ENCODE data around the gene AADAC. TPM values are rescaled to one million over a fixed set of nuclear protein-coding genes. Genes with fewer than 3 reads are reported as not detected.
"Not testable (repeated sequence)": the region's sequence is repeated elsewhere in the genome, so short reads cannot be mapped to it uniquely, and the experiment has no call there.

The AADAC gene
- total RNA-seq, 1 donor from 2014 or later = 5.1 TPM

DNA sequence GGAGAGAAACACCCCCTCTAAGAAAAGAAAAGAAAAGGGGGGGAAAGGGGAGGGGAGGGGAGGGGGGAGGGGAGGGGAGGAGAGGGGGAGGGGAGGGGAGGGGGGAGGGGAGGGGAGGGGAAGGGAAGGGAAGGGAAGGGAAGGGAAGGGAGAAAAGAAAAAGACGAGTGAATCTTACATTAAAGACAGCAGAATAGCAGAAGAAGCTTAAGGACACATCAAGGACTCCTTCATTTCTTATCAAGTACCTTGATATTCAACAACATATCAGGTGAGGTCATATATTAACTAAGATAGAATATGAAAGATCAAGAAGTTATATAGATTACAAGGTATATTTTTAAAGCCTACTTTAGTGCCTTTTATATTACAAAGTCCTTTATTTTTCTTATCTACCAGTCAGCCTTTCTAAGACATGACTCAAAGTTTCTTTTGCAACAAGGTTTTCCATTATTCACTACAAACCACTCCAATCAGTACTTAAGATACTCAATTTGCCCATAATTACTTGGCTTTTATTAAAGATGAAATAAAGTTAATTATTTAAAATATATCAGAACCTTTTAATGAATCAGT lies 17.7 kb upstream of the AADAC start:
- no peak for DNase-seq

DNA sequence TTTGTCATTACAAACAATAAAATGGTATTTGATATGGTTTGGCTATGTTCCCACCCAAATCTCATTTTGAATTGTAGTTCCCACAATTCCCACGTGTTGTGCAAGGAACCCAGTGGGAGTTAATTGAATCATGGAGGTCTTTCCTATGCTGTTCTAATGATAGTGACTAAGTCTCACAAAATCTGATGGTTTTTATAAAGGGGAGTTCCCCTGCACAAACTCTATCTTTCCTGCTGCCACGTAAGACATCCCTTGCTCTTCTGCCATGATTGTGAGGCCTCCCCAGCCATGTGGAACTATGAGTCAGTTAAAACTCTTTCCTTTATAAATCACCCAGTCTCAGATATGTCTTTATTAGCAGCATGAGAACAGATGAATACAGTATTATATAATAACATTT lies 15.4 kb upstream of the AADAC start:
- no peak for DNase-seq

DNA sequence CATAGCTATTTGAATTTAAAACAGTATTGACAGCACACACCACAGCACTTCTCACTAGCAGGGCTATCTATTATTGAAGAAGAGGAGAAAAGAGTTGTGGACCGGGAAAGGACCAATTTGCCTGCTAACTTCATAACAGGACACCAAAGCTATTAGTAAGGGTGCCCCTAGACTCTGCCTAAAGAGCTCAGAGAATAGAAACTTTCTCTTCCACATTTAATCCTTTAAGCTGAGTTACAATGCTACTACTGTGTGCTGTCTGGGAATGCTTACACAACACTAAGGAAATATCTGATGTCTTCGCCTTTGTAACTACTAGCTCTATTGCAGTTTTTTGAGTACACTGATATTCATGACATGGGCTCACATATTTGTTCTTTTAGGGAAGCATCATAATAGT lies 13.5 kb upstream of the AADAC start:
- no peak for DNase-seq

DNA sequence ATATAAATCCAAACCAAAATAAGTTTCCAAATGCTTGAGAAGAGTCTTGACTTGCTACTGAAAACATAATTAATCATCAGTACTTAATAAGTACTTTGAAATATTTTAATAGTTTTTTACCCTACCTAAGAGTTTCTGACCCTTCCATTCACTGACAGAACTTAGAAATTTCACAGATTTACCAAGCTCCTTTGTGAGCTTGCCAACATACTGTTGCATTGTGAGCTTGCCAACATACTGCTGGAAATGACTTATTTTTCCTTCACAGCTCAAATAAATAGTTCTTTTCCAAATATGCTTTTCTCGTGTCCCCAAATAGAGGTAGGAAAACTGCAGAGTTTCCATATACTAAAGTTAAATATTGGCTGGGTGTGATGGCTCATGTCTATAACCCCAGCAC lies 9.6 kb upstream of the AADAC start:
- peak; percentile 15 for DNase-seq

DNA sequence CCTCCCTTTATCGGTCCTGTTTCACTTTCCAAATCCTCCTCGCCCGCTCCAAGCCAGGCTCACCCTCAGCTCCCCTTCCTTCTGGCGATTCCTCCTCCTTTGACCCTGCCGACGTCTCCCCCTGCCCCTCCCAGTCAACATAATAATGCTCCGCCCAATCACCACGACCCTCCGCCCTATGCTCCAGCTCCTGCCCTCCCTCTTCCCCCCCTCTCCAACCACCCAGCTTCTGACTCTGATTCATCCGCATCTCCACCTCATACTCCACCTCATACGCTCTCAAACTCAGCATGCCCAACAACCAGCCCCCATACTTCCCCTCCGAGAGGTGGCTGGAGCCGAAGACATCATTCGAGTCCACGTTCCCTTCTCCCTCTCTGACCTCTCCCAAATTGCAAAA lies 7.1 kb upstream of the AADAC start:
- DNase-seq = no peak

DNA sequence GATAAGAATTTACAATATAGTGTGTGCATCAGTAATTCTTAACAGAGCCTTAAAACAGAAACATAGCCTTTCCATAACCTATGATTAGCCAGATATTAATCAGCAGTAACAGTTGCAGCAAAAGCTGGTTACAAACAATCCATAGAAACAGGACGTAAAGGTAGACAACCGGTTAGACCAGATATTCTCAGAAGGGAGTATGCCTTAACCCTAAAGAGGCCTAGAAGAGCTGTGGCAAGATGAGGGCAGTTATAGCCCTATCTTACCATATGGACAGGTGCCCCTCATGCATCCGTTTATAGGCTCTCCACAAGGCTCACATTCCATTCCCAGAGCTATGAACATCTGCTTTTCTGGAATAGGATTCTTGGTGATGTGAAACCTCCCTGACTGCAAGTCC lies 5.0 kb upstream of the AADAC start:
- not testable (repeated sequence) for DNase-seq

DNA sequence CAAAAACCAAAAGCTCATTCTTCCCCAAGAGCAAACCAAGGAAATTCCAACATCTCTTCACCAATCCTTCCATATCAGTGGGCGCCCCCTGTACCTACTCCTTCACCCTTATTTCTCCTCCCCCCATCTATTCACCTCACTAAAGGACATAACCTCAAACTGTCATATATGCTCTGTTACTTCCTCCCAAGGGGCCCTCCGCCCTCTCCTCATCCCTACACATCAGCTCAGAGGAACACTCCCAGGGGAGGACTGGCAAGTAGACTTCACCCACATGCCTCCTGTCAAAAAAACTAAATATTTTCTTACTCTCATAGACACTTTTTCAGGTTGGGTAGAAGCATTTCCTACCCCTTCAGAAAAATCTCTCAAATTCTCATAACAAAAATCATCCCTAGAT lies 2.4 kb upstream of the AADAC start:
- no peak for DNase-seq

DNA sequence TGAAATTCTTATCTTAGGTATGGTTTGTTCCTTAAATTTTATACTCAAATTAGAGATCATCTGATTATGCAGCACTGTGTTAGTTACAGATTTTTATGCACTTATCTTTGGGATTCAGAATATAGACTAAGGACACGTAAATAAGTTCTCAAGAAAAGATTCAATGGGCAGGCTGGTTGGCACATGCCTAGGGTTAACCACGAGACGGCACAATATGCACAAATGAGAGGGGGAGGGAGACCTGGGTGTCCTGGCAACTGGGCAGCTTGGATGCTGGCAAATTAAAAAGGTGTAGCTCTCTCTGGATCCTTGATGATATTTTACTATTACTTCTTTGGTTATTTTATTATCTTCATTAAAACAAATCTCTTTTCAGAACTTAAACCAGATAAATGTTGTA lies 672 bp downstream of the AADAC start:
- no peak for DNase-seq

DNA sequence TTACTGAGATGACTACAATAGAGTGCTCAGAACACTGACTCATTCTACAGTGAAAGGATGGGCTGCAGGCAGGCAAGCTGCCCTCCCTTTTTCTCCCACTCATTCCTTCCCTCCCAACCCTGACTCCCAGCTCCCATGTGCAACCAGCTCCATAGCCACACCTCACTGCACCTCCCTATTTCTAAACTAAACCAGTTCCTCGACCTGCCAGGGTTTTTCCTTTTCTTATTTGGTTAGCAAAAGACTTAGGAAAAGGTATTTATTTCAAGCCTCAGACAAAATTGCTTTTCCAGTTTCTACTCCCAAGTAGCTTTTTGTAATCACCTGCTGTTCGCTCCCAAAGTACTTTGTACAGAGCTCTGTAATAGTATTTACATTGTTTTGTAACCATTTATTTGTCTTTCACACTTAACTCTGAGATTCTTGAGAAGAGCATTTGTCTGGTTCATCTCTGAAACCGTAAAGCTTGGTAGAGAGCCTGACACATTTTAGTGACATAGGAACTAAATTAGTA lies 2.2 kb downstream of the AADAC start:
- peak; percentile 40 for DNase-seq

DNA sequence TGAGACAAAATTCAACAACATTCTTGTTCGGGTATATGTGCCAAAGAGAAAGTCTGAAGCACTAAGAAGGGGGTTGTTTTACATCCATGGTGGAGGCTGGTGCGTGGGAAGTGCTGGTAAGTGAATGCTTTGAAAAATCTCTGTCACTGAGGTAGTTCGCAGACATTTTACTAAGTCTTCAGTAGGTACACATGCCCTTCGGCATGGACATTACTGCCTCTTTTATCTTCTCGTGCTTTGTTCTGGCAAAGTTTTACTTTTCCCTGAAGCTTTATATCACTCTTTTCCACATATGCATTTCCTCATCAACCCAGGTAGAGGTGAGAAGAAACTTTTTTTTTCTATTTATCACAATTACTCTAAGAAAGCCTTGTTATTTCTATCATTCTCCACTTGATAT lies 3.6 kb downstream of the AADAC start:
- DNase-seq = no peak

DNA sequence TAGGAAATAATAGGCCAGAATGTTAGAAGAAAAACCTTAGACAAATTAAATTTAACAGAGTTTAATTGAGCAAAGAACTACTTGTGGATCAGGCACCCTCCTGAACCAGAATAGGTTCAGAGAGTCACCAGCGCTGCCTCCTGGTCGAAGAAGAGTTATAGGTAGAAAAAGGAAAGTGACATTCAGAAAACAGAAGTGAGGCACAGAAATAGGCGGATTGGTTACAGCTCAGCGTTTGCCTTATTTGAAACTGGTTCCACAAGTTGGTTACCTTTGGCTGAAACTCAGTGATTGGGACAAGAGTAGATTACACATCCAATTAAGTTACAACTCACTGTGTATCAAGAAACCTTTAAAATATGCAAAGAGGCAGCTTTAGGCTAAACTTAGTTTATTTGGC lies 4.4 kb downstream of the AADAC start:
- DNase-seq = no peak

DNA sequence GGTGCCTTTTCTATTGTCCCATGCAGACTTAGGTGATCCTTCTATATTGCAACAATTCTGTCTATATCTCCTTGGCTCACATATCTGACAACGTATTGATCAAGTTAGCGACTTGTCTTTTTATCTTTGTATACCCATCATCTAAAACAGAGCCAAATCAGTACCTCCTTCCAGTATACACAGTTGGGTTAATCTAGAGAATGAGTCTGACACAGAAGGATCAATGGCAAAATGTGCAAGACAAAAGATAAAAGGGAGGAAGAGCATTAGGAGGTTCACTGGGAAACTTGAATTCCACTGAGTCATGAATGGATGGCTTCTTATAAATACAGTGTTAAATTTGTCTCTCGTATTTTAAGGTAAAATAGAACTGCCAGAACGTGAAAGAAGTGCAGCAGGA lies 6.0 kb downstream of the AADAC start:
- DNase-seq = no peak

DNA sequence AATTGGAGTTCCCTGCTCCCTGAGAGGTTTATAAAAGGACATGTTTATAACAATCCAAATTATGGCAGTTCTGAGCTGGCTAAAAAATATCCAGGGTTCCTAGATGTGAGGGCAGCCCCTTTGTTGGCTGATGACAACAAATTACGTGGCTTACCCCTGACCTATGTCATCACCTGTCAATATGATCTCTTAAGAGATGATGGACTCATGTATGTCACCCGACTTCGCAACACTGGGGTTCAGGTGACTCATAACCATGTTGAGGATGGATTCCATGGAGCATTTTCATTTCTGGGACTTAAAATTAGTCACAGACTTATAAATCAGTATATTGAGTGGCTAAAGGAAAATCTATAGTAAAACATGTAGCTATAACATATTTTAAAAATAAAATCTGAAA lies 13.9 kb downstream of the AADAC start:
- DNase-seq = no peak

DNA sequence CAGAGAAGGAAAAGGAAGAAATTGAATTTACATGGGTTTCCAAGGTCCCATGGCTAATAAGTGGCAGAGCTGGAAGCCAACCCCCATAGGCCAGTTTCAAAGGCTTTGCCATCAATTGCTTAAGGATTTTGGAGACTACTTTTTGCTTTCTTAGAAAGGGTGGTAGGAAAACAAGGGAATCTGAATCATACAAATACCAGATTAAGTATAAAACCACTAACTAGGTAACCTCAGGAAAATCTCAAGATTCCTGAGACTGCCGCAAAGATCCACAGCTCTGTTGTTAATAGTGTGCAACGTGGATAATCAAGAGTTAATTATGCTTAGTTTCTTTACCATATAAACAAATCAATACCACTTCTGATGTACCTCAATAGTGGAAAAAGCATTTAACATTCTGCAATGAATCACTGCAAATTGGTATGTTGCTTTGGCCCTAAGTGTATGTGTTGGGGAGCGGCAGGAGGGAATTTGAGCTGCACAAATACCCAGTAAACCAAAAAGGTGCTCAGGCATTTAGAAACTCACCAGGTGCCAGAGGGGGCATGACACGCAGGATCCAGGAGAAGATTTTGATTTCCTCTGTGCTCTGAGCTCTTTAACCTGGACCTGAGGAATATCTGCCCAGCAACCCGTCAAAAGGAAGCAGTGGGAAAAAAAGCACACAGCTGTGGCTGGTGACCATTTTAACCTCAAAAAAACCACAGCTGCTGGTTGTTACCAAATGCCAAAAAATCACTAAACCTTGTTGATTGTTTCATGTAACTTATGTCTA lies 22.0 kb downstream of the AADAC start:
- DNase-seq = peak; percentile 33

DNA sequence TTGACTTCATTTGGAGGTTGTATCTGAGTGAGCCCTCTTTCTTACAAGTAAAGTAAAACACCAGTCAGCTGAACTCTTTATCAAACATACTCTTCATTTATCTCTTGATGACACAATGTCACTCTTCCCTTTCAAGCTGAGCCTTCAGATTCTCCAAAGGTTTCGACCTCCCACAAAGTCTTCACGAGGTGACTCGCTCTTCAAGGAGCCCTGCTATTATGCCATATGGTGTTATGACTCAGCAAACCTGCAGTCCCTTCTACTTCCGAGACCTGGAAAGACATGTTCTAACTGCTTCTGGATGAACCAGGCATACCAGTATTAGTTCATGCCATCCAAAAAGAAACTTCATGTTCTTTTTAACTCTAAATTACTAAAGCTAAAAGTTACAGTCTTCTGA lies 23.1 kb downstream of the AADAC start:
- DNase-seq = peak; percentile 38

DNA sequence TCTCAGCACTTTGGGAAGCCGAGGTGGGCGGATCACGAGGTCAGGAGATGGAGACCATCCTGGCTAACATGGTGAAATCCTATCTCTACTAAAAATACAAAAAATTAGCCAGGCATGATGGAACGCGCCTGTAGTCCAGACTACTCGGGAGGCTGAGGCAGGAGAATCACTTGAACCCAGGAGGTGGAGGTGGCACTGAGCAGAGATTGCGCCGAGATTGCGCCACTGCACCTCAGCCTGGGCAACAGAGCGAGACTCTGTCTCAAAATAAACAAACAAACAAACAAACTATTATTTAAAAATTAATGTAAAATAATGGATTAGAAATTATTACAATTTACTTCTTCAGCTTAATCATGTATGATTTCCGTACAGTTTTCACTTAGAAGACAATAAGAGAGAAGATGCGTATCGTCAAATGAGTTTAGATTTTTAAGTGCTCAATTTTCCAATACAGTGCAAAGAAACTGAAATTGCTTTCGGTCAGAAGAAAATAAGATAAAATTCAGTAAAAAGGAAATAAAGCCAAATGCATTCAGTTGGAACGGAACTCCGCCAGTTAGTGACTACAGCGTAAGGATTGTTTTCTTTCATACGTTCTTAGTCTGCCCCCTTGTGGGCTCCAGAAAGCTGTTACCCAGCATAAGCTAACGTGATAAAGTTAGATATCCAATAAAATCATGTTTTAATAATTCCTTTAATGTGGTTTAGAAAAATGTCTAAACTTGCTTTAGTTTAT lies 24.8 kb downstream of the AADAC start:
- DNase-seq = peak; percentile 91

DNA sequence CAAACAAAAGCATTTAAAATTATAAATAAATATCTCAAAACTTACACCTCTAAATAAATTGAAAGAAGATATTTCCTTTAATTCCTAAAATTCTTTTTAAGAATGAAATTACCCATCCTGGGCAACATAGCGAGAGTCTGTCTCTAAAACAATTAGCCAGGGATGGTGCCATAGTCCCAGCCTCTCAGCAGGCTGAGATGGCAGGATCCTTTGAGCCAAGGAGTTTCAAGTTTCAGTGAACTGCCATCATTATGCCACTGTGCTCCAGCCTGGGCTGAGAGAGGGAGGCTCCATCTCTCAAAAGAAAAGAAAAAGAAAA lies 25.4 kb downstream of the AADAC start:
- peak; percentile 6 for DNase-seq

DNA sequence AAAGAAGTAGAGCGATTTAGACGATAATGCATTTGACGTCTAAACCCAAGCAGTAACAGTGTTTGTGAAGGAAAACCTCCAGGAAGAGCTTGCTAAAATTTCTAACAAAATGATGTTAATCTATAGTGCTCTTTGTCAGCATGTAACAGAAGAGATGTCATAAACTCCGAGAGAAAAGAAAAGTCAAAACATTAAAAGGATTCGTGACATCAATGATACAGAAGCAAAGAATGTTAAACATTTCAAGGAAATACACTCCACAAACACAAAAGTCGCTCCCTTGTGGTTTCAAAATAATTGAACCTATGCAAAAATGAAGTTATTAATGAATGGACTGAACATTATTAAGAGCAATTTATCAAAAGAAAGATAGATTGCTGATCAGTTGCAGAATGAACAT lies 27.9 kb downstream of the AADAC start:
- no peak for DNase-seq

DNA sequence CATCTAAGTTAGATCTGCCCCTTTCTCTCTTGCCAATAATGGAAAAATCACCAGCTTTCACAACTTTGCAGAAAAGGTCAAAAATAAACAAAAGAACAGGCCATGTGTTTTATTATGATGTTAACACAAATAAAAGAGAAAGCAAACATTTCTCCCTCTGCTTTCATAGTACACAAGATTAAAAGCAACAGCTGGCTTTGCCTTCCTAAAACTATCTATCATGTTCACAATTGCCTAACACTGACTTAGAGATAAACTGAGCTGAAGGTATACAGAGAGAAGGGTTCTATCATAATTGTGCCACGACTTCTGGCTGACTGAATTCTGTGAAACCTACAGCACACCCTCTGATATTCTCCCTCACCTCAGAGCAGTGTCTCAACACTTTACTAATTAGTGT lies 29.4 kb downstream of the AADAC start:
- DNase-seq = no peak

DNA sequence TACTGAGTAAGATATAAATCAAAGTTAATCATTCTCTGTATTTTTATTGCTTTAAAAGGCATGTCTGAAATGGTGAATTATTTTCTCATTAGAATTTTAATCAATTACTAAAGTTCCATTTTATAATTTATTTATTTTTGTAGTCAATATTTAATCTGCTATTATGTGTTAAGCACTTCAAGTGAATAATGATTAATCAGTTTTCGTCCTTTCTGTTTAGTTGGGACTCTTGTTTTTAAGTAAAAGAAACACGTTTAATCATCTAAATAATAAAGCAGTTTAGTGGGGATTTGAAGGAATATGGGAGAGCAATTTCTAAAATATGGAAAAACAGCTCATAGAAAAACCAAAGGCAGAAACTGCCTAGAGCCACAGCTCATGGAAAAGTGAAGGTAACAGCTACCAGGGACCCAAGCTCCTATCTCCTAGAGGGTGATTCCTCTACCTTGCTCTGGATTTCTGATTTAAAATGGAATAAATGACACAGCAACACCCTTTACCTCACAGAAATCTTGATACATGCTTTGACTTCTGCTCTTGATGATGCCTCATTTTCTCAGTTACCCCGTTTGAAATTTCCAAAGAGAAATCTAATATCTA lies 31.5 kb downstream of the AADAC start:
- no peak for DNase-seq

DNA sequence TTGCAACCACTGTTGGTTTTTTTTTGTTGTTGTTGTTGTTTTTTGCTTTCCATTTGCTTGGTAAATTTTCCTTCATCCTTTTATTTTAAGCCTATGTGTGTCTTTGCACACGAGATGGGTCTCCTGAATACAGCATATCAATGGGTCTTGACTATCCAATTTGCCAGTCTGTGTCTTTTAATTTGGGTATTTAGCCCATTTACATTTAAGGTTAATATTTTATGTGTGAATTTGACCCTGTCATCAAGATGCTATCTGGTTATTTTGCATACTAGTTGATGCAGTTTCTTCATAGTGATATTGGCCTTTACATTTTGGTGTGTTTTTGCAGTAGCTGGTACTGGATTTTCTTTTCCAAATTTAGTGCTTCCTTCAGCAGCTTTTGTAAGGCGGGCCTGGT lies 36.1 kb downstream of the AADAC start:
- not testable (repeated sequence) for DNase-seq

DNA sequence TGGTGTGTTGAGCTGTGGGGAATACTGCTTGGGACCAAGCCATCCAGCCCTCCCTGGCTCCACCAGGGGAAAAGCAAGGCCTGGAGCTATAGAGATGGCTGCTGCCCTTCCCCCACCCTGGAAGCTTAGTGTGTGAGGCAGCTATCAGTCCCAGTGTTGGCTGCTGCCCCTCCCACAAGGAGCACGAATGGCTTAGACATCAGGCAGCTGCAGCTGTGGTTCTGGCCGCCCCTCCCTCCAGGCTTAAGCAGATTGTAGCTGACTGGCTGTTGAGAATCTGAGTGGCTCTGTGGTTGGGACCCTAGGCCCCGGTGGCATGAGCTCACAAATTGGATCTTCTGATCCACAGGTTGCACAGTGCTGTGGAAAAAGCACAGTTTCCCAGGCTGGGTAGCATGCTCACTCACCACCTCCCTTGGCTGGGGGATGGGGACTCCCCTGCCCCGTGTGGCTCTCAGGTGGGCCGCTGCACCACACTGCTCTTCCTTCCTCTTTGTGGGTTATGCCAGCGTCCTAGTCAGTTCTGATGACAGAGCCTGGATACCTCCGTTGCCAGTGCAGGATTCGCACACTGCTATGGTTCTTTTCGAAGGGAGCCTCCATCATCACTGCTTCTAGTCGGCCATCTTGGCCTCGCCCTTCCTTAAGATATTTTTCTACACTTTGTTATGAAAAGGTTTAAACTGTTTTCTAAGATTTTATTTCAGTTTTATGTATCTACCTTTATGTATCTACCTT lies 38.3 kb downstream of the AADAC start:
- DNase-seq = no peak

DNA sequence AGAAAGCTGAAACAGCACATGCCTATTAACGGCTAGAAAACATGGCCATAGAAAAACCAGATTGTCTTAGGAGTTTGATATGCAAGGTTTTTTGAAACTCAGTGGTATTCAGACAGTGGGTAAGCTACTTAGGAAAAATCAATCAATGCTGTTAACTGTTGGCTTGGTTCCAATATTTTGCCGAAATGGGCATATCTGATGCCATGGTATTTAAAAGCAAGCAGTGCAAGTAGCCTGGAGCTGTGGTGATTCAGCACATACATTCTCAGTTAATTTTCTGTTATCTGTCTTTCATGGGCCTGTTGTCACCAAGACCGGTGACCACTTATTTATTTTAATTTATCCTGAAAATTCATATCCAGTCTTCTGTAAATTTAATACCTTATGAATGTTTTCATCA lies 42.2 kb downstream of the AADAC start:
- DNase-seq = no peak
